ENCODE results near the gene WIPF2. TPM values are rescaled to one million over a fixed set of nuclear protein-coding genes. Genes with fewer than 3 reads are reported as not detected.
A peak's percentile ranks its signal among the peaks of the same experiment; 100 is the strongest.

WIPF2 gene
- total RNA-seq, 1 experiment from 2014 or later: 30.4 TPM

DNA sequence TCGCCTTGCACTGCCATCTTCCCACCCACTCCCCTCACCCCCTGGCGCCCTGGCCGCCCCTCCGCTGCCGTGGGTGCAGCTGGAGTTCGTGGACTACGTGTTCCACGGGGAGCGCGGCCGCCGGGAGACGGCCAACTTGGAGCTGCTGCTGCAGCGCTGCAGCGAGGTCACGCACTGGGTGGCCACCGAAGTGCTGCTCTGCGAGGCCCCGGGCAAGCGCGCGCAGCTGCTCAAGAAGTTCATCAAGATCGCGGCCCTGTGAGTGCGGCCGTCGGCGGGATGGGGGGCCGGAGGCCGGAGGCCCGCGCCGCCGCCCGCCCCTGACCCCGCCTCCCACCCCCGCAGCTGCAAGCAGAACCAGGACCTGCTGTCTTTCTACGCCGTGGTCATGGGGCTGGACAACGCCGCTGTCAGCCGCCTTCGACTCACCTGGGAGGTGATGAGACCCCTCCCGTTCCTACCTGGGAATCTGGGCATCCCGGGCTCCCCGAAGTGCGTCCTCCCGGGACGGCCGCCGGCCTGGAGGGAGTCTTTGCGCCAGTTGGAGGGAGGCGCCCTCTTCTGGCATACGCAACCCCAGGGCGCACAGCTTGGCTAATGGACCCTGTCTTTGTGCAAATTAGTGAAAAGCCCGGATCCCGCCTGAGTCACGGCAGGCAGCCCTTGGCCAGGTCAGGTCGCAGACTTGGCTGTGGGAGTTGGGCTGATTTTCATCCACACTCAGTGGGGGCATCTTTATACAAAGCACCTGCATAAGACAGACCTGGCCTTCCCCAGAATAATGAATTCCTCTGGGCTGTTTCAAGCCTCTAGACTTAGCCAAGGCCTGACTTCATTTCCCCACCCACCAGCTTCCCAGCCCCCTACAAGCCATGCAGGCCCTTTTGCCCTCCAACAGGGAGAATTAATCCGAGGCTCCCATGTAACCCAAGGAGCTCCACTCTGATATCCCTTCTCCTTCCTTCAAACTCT lies 27.6 kb upstream of the WIPF2 start (continued):
- TF ChIP-seq, protein P1, sequence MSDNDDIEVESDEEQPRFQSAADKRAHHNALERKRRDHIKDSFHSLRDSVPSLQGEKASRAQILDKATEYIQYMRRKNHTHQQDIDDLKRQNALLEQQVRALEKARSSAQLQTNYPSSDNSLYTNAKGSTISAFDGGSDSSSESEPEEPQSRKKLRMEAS (IDR thresholded peaks at IDR 0.05): no peak
- peak; percentile 24 for TF ChIP-seq YY1 (IDR thresholded peaks at IDR 0.05; ENCODE audit: extremely low read depth, insufficient replicate concordance, low read depth, low read length)
- TF ChIP-seq JUND (IDR thresholded peaks at IDR 0.05): no peak

DNA sequence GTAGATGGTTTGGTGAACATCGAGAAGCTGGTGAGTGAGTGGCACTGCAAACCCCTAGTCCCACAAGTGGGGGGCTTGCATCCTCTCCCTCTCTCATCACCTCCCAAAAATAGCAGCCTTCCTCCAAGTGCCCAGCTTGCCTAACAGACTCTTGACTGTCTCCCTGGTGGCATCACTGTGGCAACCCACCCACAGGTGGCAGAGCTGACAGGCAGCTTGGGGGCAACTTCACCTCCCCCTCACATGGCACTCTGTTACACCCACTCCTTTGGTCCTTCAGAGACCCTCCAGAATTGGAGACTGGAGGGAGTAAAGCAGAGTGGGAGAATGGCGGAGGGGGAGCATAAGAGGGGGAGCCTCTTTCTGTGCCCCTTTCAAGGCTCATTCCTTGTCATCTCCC lies 26.1 kb upstream of the WIPF2 start:
- no peak overlapping the region for H2AFZ ChIP-seq (ENCODE audit: low read depth, low read length, poor library complexity, severe bottlenecking)
- no peak for ATAC-seq
- no peak overlapping the region for H3K4me2 ChIP-seq (ENCODE audit: low read length)
- RAD21 ChIA-PET (ENCODE audit: low non-redundant PET in 1 of 2, low total read pairs in 2 of 2, uncharacterized antibody in 2 of 2, unreplicated experiment in 2 of 2): interaction anchor here in 1 of 2 experiments (1.1 kb wide), 1 partner anchor 80 kb away, joined by 4 read pairs; no protein-coding TSS in a partner anchor
- CTCF ChIA-PET: interaction anchor here (2.2 kb wide), 1 partner anchor 80 kb away, joined by 13 read pairs; no protein-coding TSS in a partner anchor
- no peak overlapping the region for H3K27ac ChIP-seq (ENCODE audit: low read depth, low read length)
- POLR2A ChIA-PET: no interaction called here
- peaks cover 13 to 28% of the 10 kb centered on the region in 2 experiments for H3K4me1 ChIP-seq (ENCODE audit: control insufficient read depth in 1 of 2, insufficient read depth in 2 of 2, low read length in 2 of 2)
- no peaks in the 10 kb centered on the region for H3K79me2 ChIP-seq (ENCODE audit: insufficient read depth, low read length)
- H3K9me3 ChIP-seq (ENCODE audit: control insufficient read depth in 1 of 2, insufficient read depth in 1 of 2, low read depth in 1 of 2, low read length in 2 of 2): no peaks in the 10 kb centered on the region
- no peaks in the 10 kb centered on the region for H3K9me2 ChIP-seq (ENCODE audit: insufficient read depth)
- intact Hi-C loops (cut with micrococcal nuclease): no loop called here
- no peaks in the 10 kb centered on the region for H3K27me3 ChIP-seq (ENCODE audit: insufficient read depth, low read length)
- DNase-seq (ENCODE audit: low read depth, low spot score): no peak
- no peaks in the 10 kb centered on the region for H3K36me3 ChIP-seq (ENCODE audit: control insufficient read depth in 1 of 2, insufficient read depth in 2 of 2, low read length in 2 of 2)
- TF ChIP-seq, protein P2, sequence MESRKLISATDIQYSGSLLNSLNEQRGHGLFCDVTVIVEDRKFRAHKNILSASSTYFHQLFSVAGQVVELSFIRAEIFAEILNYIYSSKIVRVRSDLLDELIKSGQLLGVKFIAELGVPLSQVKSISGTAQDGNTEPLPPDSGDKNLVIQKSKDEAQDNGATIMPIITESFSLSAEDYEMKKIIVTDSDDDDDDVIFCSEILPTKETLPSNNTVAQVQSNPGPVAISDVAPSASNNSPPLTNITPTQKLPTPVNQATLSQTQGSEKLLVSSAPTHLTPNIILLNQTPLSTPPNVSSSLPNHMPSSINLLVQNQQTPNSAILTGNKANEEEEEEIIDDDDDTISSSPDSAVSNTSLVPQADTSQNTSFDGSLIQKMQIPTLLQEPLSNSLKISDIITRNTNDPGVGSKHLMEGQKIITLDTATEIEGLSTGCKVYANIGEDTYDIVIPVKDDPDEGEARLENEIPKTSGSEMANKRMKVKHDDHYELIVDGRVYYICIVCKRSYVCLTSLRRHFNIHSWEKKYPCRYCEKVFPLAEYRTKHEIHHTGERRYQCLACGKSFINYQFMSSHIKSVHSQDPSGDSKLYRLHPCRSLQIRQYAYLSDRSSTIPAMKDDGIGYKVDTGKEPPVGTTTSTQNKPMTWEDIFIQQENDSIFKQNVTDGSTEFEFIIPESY (IDR thresholded peaks at IDR 0.05; ENCODE audit: extremely low read depth, insufficient replicate concordance, low read length): no peak
- TF ChIP-seq ZFX (IDR thresholded peaks at IDR 0.05) (no peak), SIN3A (IDR thresholded peaks at IDR 0.05; ENCODE audit: low read depth) (no peak), EZH2phosphoT487 (IDR thresholded peaks at IDR 0.05; ENCODE audit: borderline replicate concordance) (no peak), EGR1 (IDR thresholded peaks at IDR 0.05; ENCODE audit: low read depth) (no peak), CBX3 (IDR thresholded peaks at IDR 0.05; ENCODE audit: low read depth) (no peak), FOSL1 (IDR thresholded peaks at IDR 0.05; ENCODE audit: low read depth) (no peak), TCF7L2 (IDR thresholded peaks at IDR 0.05; ENCODE audit: borderline replicate concordance, extremely low read depth, insufficient read depth, insufficient read length) (no peak), EZH2 (IDR thresholded peaks at IDR 0.05) (no peak), REST (IDR thresholded peaks at IDR 0.05; ENCODE audit: low read depth) (no peak), CEBPB (IDR thresholded peaks at IDR 0.05; ENCODE audit: low read depth) (no peak), ZNF274 (IDR thresholded peaks at IDR 0.05; ENCODE audit: low read depth, low read length) (no peak), SP1 (IDR thresholded peaks at IDR 0.05; ENCODE audit: low read depth) (no peak), POLR2AphosphoS5 (IDR thresholded peaks at IDR 0.05; ENCODE audit: low read depth, low read length) (no peak)
- TF ChIP-seq, protein P3, sequence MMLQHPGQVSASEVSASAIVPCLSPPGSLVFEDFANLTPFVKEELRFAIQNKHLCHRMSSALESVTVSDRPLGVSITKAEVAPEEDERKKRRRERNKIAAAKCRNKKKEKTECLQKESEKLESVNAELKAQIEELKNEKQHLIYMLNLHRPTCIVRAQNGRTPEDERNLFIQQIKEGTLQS (IDR thresholded peaks at IDR 0.05): no peak
- TF ChIP-seq, protein P1 (IDR thresholded peaks at IDR 0.05): no peak
- no peak overlapping the region for H3K9ac ChIP-seq (ENCODE audit: low read length)
- no TSS peak for BruUV-seq (replicated peaks)
- no peak overlapping the region for H3K4me3 ChIP-seq (replicated peaks in 1 of 2; ENCODE audit: low read depth in 1 of 2, low read length in 2 of 2)
- no peaks in the 10 kb centered on the region for H4K20me1 ChIP-seq (ENCODE audit: insufficient read depth)

Data from HCT116 (cell line).